ENCODE data around the gene MYO5C. TPM values are rescaled to one million over a fixed set of nuclear protein-coding genes. Genes with fewer than 3 reads are reported as not detected.

MYO5C gene
- total RNA-seq: under 0.01 and 0.23 TPM in 2 replicates

GRCh38 chr15:52295421-52296001, at the start of gene MYO5C:
TSS of gene MYO5C (minus strand) at chr15:52295804. CDS start at chr15:52295636, 168 bp downstream.

GRCh38 chr15:52191207-52191606, 104.4 kb downstream of the MYO5C start, which contains the start of gene GNB5:
TSS of gene GNB5 (minus strand) at chr15:52191392. CDS start at chr15:52184676, 6,716 bp downstream.

Other genes starting within 250 kb of the MYO5C start
- 0.14 TPM in 1 of 2 replicates, not detected in the other for gene BCL2L10, start 183.0 kb downstream of the MYO5C start, total RNA-seq
- gene GNB5, start 104.4 kb downstream of the MYO5C start, total RNA-seq: 24.9 and 59.0 TPM in 2 replicates
- 30.6 and 110 TPM in 2 replicates for gene MYO5A, start 233.1 kb upstream of the MYO5C start, total RNA-seq